K562 (cell line): ENCODE data around the gene ABHD12.

Experiments
- CEBPZ ChIP-seq: fragments of 150-350 bp; IDR thresholded peaks from 2 replicates; pipeline ENCODE4 v1.6.1; 2014; ENCODE audit warnings: low read depth, mild to moderate bottlenecking, low read length, borderline replicate concordance
- ELF1 ChIP-seq: fragments of 200-800 bp; sonication (Bioruptor generic); IDR thresholded peaks from 2 replicates; pipeline ENCODE4 v1.6.1; 2016; ENCODE audit warnings: missing genetic modification characterization, missing compliant biosample characterization
- FOXP1 ChIP-seq: sonication (generic); formaldehyde crosslinking; IDR thresholded peaks from 2 replicates; pipeline ENCODE4 v1.8.0; 2022; ENCODE audit warnings: mild to moderate bottlenecking, missing genetic modification reagents
- POLR2A ChIP-seq: fragments of 450-650 bp; conservative IDR thresholded peaks from 2 replicates; pipeline ENCODE4 v1.6.1; 2016
- PRDM10 ChIP-seq: fragments of 450-650 bp; IDR thresholded peaks from 2 replicates; pipeline ENCODE4 v1.6.1; 2018; ENCODE audit not compliant: partially characterized antibody
- TF ChIP-seq, protein P1 (sequence below), 3 experiments: IDR thresholded peaks in 2 of 3; conservative IDR thresholded peaks in 1 of 3; 2 replicates each; pipeline ENCODE4 v1.5.1; 2011 to 2012; ENCODE audit warnings: low read length in 3 of 3, mild to moderate bottlenecking in 3 of 3, control low read depth in 2 of 3, improper control_type of control experiment in 1 of 3, inconsistent platforms in 1 of 3, low read depth in 1 of 3, mixed read lengths in 1 of 3, moderate library complexity in 1 of 3; ENCODE audit not compliant: insufficient read depth in 2 of 3

DNA sequence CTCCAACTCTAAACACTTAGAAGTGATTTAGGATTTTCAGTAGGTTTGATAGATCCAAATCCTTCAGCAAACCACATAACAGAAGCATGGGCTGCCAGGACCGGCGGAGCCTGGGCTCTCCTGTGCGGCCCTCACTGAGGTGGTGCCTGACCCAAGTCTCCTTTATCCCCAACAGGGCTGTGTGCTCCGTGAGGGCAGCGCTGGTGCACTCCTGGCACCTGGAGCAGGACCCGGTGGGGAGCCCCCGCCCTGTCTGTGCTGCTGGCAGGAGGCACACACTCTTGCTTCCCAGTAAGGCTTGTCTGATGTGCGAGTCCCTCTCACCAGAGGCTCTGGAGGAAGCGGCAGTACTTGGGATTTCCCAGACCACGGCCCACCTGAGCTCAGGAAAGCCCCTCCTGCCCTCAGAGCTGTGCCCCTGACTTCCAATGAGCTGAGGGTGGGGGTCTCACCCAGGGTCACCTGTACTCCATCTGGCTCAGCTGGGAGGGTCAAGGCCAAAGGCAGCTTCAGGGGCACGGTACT, 86.5 kb downstream of the ABHD12 start:
- TF ChIP-seq, protein P1, sequence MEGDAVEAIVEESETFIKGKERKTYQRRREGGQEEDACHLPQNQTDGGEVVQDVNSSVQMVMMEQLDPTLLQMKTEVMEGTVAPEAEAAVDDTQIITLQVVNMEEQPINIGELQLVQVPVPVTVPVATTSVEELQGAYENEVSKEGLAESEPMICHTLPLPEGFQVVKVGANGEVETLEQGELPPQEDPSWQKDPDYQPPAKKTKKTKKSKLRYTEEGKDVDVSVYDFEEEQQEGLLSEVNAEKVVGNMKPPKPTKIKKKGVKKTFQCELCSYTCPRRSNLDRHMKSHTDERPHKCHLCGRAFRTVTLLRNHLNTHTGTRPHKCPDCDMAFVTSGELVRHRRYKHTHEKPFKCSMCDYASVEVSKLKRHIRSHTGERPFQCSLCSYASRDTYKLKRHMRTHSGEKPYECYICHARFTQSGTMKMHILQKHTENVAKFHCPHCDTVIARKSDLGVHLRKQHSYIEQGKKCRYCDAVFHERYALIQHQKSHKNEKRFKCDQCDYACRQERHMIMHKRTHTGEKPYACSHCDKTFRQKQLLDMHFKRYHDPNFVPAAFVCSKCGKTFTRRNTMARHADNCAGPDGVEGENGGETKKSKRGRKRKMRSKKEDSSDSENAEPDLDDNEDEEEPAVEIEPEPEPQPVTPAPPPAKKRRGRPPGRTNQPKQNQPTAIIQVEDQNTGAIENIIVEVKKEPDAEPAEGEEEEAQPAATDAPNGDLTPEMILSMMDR (IDR thresholded peaks at IDR 0.05 in 2 of 3, conservative IDR thresholded peaks at IDR 0.05 in 1 of 3; ENCODE audit: insufficient read depth in 2 of 3, low read depth in 1 of 3, low read length in 3 of 3), result no peak
- TF ChIP-seq POLR2A (no peak), FOXP1 (CRISPR knock-in tag) (no peak), ELF1 (tag) (no peak), PRDM10 (no peak), CEBPZ (no peak)
